Measurements from ENCODE around the gene COX7A2L.
"Not testable (repeated sequence)": the region's sequence is repeated elsewhere in the genome, so short reads cannot be mapped to it uniquely, and the experiment has no call there.

Gene COX7A2L

GRCh38 chr2:42366411-42366810, 5.4 kb upstream of the COX7A2L start:
- DNase-seq, result no peak

GRCh38 chr2:42364658-42365057, 3.6 kb upstream of the COX7A2L start:
- DNase-seq, result no peak

DNA sequence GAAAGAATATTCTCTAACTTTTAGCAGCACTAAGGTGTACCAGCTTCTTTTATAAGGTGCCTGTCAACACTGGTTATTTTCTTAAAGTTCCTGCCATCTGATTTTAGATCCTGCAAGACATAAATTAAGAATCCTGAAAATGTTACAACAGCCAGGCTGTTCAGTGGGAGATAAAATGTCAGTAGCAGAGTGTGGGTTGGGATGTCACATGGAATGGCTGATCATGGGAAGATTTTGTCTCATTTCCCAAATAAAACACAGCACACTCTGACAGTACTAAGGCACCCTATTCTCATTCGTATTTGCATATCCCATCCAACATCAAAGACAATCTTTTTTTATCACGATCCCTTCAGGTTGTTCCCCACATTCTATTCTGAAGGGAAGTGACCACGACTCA, 2.4 kb upstream of the COX7A2L start:
- DNase-seq, result no peak

GRCh38 chr2:42361728-42362283, 789 bp upstream of the COX7A2L start:
- DNase-seq, result no peak

DNA sequence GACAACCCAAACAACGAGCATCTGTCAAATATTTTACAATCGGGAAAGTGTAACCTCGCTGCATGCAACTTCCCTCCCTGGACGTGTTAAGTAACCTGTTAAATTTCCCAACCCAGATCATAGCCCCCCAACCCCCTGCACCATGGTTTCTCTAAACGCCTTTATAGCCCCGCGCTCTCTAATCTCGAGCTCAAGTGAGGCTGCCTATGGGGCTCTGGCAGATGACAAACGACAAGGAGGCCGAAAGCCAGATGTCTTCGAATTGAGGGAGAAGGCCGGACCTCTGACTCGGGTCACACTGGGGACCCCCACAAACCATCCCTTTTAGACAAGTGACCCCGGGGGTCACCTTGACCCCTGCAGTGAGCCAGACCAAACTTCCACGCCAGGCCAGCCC, 526 bp downstream of the COX7A2L start:
- DNase-seq, result no peak

- DNase-seq, result no peak
Observed at GRCh38 chr2:42359965-42360483, 993 bp downstream of the COX7A2L start.

DNA sequence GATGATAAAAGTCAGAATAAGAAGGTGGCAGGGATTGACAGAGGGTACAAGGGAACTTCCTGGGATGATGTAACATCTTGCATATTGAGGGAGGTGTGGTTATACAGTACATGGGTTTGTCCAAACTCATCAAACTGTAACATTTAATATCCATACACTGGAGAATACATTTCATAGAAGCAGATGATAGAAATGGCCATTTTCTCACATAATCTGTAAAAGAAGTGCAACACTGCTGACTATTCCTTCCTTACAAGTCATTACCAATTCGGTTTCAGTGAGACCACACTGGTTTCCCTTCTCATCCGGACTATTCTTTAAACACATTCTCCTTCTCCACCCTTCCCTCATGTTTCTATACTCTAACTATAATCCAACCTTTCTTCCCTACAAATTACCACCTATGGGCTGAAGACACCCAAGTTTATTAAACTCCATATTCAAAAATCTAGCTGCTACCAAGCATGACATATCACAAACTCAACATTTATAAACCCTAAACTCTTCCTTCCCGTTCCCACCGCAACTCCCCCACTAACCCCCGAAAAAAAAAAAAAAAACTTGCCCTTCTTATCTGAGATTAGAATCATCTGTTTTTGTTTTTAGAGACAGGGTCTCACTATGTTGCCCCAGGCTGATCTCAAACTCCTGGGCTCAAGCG, 1.6 kb downstream of the COX7A2L start:
- no peak for DNase-seq

DNA sequence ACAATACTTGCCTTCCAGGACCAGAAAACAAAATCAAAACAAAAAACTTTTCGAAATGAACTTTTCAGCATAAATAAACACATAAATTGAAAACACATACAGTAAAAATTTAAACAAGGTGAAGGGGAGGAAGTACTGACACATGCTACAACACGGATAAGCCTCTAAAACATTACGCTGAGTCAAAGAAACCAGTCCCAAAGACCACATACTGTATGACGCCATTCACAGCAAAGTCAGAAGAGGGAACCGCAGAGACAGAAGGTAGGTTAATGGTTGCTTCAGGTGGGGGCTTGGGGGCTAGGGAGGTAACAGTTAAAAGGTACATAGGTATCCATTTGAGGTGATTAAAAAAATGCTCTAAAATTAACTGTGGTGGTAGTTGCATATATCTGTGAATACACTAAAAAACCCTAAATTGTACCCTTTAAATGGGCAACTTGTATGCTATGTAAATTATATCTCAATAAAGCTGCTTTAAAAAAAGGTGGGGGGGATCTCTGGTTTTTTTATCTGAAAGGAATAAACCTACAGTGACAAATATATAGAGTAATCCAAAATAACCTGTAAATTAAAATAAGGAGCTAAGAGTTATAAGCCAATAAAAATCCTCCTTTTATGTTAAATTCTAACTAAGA, 7.1 kb downstream of the COX7A2L start:
- no peak for DNase-seq

- DNase-seq, result no peak
Observed at GRCh38 chr2:42351864-42352263, 9.2 kb downstream of the COX7A2L start.

DNA sequence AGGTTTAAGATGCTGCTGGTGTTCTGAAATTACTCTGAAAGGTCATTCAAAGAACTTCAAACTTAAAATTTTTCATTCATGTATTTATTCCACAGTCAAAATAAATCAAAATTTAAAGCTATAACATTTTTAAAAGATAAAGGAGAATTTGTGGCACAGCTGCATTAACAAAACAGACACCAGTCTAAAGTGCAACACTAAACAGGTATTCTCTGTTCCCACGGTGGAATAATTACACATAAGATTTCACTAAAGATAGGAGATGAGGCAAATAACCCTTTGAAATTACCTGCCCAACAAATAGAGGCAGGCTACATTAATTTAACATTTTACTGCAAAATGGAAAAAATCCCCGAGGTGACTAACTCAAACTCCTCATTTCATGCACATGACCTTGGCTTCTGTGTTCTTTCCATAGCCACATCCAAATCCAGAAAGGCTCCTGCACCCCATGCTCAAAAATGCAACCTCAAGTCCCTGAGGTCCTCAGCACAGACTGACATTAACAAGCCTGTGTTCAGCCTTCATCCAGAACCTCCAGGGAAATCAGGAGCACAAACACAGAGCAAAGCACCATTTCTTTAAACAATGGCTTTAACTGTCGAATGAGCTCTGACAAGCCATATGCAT, 10.5 kb downstream of the COX7A2L start:
- DNase-seq, result no peak

DNA sequence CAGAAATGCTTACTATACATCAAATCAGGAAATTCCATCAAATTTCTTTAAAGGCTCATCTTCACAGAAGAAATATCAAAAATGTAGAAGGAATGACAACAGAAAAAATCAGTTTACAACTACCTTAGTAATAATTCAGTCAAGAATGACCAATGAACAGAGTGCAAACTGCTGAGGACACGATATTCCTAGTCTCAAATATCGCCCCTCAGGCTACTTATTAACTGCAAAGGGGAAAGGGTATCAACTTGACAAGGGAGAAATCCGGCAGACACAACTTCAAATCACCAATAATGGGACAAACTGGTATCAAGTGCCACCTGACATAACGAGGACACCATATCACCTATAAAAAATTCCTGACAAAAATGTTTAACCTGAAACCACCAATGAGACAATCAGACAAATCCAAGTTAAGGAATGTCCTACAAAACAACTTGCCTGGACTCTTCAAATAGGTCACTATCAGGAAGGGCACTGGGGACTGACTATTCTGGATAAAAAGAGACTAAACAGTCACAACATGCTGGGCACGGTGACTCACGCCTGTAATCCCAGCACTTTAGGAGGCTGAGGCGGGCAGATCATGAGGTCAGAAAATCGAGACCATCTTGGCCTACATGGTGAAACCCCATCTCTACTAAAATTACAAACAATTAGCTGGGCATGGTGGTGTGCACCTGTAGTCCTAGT, 12.8 kb downstream of the COX7A2L start:
- DNase-seq, result no peak

DNA sequence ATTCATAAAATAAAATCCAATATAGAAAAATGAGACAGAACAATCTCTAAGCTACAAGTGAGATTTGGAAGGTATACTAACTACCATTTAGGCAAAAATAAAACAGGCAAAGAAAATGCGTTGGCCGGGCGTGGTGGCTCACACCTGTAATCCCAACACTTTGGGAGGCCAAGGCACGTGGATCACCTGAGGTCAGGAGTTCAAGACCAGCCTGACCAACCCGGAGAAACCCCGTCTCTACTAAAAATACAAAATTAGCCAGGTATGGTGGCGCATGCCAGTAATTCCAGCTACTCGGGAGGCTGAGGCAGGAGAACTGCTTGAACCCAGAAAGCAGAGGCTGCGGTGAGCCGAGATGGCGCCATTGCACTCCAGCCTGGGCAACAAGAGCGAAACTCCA, 13.5 kb downstream of the COX7A2L start:
- not testable (repeated sequence) for DNase-seq

DNA sequence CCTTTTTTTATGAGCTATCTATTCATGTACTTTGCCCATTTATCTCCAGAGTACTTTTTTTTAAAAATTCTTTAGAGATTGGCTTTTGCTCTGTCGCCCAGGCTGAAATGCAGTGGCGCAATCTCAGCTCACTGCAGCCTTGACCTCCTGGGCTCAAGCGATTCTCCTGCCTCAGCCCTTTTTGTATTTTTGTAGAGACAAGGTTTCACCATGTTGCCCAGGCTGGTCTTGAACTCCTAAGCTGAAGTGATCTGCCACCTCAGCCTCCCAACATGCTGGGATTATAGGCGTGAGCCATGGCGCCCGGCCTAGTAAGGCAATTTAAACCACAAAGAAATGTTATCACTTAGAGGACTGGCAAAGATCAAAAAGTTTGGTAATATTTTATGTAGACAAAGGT, 14.2 kb downstream of the COX7A2L start:
- DNase-seq, result not testable (repeated sequence)

DNA sequence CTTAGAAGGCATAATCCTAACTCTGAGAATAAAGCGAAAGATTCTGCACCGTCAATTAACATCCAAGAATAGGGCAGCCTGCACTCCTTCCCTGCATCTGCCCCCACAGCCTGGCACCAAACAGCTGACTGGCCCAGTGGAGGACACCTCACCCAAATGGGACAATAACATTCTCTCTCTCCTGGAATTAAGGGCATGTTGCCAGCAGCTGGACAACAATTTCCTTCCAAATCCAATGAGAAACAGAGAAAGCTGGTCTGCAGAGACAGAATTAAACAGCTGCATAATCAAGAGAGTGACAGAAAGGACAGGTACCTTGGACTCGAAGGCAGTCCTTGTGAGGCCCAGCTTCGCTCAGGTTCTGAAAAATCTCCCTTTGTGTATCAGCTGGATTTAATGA, 15.0 kb downstream of the COX7A2L start:
- DNase-seq, result no peak

DNA sequence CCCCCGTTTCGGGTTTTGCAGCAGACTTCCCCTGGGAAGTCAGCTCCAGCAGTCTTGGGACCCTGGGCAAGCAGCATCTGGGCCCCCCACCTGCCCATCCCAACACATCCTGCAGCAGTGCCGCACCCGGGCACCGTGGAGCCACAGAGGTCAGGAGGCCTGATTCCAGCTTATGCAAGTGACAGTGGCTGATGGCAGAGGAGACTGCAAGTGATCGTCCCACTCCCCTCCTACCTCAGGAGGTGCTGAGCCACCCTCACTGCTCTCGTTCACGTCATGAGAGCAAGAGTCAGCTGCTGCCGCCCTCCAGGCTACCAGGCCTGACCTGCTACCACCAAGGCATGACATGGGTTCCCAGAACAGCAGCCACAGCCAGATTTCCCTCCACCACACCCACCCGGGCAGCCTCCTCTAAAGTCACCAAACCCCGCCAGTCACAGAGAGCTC, 18.2 kb downstream of the COX7A2L start:
- no peak for DNase-seq

DNA sequence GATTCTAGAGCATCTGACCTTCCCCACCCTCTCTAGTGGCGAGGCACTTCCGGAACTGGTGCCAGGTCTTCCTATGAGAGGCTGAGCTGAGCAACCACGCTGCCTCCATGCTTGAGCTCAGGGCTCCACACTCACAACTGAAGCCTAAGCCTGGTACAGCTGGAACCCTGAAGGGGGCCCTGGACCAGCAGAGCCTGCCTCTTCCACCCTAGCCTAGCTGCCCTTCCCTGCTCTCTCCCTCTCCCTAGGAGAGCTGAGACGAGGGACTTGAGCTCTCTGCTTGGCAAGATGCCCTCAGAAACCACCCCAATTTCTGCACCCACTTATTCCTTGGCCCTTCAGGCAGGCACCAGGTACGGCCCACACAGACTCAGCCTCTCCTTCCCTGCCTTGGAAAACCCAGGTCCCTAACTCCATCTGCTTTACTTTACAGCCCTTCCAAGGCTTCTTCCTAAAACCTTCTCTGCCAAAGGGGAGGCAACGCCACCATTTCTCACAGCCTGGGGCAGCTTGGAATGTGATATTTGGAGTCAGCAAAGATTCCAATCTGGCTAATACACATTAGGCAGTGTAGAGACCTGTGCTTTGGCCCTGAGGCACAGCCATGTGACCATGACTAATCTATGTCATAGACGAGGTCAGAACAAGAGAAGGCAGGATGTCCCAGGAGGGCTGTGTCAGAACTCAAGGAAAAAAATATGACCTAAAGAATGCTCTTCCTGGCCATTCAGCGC, 18.8 kb downstream of the COX7A2L start:
- no peak for DNase-seq

DNA sequence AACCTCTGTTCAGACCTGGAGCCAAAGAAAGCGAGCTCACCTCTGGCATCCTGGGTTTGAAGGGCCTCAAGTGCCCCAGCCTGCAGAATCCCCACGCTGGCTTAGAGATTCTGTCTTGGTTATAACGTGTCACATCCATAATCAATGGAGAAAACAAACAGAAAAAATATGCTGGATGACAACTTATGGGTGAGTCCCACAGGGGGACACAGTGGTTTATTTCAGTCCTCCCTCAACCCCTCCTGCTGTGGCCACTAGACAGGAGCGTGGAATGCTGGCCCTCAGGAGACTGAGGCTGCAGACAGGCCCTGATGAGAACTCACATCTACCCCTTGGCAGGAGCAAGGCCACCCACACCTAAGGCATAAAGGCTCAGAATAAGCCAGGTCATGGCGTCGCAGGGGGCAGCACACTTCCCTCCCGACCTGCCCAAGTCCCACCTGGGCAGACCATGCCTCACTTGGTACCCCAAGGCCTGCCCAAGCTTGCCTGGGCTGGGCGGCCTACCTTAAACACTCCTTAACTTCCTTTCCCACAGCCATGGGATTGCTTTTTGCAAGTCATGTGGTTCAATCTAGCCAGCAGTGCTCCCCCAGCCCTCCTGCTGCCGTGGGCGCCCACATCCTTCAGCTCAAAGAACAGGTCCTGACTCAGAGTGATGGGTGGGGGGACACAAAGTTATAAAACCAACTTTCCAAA, 19.9 kb downstream of the COX7A2L start:
- no peak for DNase-seq

DNA sequence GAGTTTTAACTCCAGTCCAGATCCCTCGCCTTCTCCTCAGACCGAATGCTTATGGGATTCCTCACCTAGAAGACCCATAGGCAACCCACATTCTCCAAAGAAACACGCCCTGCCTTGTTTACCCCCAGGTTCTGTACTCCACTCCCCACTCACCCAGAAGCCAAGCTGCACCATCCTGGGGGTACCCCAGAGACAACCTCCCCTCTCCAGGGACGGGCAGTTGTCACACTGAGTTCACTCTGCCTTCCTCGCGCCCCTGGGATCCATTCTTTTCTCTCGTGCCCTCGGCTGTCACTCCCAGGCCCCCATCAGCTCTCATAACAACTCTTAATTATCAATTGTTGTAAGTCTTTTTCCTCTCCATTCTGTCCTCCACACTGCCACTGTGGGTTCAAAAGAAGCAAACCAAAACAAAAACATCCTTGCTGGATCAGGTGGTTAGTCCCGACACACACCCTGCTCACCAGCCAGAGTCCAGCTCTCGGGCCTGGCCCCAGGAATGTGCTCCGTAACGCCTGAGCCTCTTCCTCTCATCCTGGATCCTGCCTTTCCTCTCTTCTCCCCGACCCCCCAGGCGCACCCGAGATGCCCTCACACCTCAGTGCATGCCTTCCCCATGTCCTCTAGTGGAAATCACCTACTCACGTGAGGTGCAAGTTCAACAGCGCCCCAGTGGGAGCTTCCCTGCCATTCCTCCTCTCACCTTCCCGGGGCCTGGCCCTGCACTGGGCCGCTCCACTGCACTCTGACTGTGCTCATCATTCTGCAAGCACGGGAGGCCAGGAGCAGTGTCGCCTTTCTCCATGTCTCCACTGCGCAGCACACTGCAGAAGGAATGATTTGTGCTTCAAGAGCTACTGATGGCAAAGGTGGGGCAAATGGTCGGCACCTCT, 20.7 kb downstream of the COX7A2L start:
- no peak for DNase-seq

- DNase-seq, result no peak
Observed at GRCh38 chr2:42339191-42339912, 21.7 kb downstream of the COX7A2L start.

- no peak for DNase-seq
Observed at GRCh38 chr2:42338567-42339190, 22.3 kb downstream of the COX7A2L start.
